A673 (cell line): ENCODE results near the gene HFM1.
"Not testable (repeated sequence)": the region's sequence is repeated elsewhere in the genome, so short reads cannot be mapped to it uniquely, and the experiment has no call there.

Experiments
- EZH2 ChIP-seq: fragments of 200-600 bp; sonication (generic); IDR thresholded peaks from 2 replicates; pipeline ENCODE4 v1.6.1; 2017; ENCODE audit warnings: borderline replicate concordance, low read depth, mild to moderate bottlenecking, mixed read lengths, antibody characterized with exemption, low read length; ENCODE audit not compliant: poor library complexity, severe bottlenecking
- TF ChIP-seq, protein P1 (sequence below): fragments of 300-800, 200-600 bp; sonication (generic); conservative IDR thresholded peaks from 2 replicates; pipeline ENCODE4 v1.5.1; 2017; ENCODE audit warnings: low read depth, mild to moderate bottlenecking, antibody characterized with exemption, low read length, moderate library complexity, mixed read lengths

DNA sequence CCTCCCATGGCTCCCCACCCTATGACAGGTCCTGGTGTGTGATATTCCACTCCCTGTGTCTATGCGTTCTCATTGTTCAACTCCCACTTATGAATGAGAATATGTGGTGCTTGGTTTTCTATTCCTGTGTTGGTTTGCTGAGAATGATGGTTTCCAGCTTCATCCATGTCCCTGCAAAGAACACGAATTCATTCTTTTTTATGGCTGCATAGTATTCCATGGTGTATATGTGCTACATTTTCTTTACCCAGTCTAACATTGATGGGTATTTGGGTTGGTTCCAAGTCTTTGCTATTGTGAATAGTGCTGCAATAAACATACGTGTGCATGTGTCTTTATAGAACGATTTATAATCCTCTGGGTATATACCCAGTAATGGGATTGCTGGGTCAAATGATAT lies 17.9 kb upstream of the HFM1 start:
- not testable (repeated sequence) for TF ChIP-seq EZH2
- TF ChIP-seq, protein P1, sequence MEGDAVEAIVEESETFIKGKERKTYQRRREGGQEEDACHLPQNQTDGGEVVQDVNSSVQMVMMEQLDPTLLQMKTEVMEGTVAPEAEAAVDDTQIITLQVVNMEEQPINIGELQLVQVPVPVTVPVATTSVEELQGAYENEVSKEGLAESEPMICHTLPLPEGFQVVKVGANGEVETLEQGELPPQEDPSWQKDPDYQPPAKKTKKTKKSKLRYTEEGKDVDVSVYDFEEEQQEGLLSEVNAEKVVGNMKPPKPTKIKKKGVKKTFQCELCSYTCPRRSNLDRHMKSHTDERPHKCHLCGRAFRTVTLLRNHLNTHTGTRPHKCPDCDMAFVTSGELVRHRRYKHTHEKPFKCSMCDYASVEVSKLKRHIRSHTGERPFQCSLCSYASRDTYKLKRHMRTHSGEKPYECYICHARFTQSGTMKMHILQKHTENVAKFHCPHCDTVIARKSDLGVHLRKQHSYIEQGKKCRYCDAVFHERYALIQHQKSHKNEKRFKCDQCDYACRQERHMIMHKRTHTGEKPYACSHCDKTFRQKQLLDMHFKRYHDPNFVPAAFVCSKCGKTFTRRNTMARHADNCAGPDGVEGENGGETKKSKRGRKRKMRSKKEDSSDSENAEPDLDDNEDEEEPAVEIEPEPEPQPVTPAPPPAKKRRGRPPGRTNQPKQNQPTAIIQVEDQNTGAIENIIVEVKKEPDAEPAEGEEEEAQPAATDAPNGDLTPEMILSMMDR = not testable (repeated sequence)
